AG08395 (cell line): ENCODE measurements around the gene PLEKHA3.
"Not testable (repeated sequence)": the region's sequence is repeated elsewhere in the genome, so short reads cannot be mapped to it uniquely, and the experiment has no call there.

ENCODE experiments used
- DNase-seq: peaks from one replicate; pipeline ENCODE4 v3.0.0; 2012; ENCODE audit warnings: mixed read lengths, low spot score

Gene PLEKHA3

DNA sequence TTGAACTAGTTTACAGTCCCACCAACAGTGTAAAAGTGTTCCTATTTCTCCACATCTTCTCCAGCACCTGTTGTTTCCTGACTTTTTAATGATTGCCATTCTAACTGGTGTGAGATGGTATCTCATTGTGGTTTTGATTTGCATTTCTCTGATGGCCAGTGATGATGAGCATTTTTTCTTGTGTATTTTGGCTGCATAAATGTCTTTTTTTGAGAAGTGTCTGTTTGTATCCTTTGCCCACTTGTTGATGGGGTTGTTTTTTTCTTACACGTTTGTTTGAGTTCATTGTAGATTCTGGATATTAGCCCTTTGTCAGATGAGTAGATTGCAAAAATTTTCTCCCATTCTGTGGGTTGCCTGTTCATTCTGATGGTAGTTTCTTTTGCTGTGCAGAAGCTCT lies 45.2 kb downstream of the PLEKHA3 start:
- not testable (repeated sequence) for DNase-seq

DNA sequence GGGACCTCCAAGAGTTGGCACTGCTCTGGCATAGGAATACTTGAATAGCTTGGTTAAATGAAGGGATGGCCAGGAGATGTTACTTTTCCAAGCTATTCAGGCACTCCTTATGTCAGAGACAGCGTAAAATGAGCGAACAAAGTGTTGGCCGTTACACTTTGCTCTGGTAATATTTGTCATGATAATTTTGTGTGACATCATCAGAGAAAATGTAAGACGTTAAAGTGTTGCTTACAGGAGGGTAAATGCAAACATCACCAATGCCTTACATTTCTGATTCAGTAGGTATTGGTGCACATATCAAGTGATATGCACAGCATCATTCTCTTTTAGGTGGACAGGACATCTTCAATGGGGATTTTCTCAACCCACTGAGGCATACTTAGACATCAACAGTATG lies 46.0 kb downstream of the PLEKHA3 start:
- DNase-seq = no peak

GRCh38 chr2:178527592-178527991 lies 47.3 kb downstream of the PLEKHA3 start:
- no peak for DNase-seq

DNA sequence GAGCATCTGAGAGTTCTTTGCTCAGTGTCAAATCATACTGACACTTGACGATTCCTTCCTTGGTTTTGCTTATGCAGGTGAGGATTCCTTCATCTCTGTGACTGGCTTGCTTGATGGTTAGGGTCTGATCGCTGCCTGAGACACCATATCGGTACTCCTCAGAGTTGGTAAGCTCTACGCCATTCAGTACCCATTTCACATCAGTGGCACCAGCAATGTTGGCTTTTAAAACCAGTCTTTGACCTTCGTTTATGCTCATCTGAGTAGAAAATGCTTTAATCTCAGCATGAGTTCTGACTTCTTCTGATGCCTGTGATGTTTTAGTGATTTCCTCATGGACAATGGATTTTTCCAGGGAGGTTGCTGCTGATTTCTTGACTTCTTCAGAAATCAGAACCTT lies 48.4 kb downstream of the PLEKHA3 start:
- no peak for DNase-seq

- DNase-seq = no peak
Measured at GRCh38 chr2:178529194-178529593, 48.9 kb downstream of the PLEKHA3 start.

DNA sequence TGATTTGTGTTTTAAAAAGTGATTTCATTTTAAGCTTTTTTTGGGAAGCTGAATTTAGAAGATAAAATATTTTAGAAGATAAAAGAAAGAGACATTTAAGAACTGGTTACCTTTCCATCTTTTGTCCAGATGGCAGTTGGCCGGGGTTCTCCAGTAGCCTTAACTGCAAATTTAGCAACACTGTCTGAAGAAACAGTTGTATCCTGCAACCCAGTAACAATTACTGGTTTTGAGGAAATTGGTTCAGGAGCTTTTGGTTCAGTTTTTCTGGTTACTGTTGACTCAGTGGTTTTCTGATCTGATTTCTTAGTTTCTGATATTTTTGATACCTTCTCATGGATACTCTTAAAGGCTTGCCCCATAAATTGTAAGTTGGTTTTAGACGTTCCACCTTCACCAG lies 49.9 kb downstream of the PLEKHA3 start:
- DNase-seq = no peak

DNA sequence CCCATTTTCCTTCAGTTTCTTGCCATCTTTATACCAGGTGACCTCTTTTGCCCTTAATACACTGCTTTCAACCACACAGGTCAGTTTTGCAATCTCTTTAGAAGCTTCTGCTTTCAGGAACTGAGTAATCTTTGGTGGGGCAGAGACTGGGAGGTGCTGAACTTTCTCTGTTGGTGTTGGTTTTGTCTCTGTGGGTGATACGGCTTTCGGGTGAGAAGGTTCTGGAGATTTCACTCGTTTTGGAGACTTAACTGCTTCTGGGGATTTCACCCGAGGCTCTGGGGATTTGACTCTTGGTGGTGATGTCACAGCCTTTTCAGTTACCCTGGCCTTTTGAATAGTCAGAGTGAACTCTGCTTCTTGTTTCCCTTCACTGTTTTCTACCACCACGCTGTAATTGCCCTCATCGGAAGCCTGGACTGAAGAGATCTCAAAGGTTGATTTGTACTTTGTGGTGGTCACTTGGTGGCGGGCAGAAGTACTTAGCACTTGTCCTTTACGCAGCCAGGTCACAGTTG lies 50.4 kb downstream of the PLEKHA3 start:
- DNase-seq = no peak

DNA sequence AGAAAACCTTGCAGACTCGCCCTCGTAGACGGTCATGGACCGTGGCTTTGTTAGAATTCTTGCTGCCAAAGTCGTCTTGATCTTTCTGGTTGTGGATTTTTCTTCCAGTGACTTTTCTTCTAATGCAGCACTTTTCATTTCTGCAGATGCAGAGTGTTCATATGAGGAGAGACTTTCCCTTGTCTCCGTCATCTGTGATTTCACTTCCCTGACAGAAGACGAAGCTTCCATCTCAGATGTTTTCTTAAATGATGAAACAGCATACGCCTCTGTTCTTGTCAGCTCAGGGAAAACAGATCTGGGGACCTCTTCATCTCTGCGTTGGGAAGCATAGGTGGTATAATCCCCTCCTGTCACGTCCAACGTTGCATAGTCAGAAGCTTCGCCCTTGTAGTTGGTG lies 50.9 kb downstream of the PLEKHA3 start:
- no peak for DNase-seq

DNA sequence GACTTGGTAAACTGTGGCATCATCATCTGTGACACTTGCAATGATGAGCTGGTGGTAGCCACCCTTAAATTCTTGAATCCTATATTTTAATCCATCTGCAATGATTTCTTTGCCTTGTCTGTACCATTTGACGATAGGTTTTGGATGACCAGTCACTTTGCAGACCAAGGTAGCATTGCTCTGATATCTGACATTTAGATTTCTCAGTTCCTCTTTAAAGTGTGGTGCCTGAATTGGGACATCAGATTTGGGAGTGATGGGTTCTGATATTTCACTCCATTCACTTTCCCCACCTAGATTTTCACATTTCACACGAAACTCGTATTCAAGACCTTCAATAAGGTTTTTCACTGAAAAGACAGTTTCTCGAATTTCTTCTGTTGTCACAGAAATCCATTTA lies 55.8 kb downstream of the PLEKHA3 start:
- no peak for DNase-seq

DNA sequence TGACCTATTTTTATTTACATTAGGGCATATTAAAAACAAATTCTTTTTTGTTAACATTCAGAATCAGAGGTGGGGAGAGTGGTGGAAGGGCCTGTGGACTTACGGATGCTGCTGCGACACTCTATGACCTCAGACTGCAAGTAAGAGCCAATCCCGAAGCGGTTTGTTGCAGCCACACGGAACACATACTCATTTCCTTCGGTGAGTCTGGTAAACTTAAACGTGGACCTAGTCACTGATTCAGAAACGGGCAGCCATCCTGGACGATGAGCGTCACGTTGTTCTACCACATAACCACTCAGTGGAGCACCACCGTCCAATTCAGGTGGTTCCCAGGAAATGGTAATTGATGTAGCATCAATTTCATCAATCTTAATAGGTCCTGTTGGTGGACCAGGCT lies 61.9 kb downstream of the PLEKHA3 start:
- DNase-seq = no peak

GRCh38 chr2:178542569-178542968 lies 62.3 kb downstream of the PLEKHA3 start:
- DNase-seq = no peak

DNA sequence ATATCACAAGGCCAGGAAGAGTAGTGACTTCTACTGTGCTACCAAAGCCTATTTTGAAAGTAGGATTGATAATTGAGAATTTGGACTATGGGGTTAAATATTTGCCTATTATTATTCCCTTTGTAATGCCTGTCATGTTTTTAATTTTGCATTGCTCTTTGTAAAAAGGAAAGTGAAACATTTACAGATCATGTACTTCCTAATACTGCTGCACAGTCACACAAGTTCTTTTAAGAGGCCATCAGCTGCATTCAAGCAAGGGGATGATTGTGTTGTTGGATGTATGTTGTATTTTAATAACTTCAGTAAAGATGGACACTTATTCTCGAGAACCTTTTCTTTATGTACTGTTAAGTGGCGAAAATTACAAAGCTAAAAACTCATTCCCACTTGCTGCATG lies 70.1 kb downstream of the PLEKHA3 start:
- no peak for DNase-seq

- peak; percentile 88 for DNase-seq
Measured at GRCh38 chr2:178553047-178553446, 72.8 kb downstream of the PLEKHA3 start.
